Measurements from ENCODE around the gene WDFY4.

WDFY4 gene

GRCh38 chr10:48799341-48800006 is 114.8 kb downstream of the WDFY4 start:
- no peaks in the 10 kb centered on the region for H3K9me3 ChIP-seq
- H3K4me1 ChIP-seq, result no peaks in the 10 kb centered on the region
- no peaks in the 10 kb centered on the region for H3K36me3 ChIP-seq
- no peak for TF ChIP-seq CTCF (IDR thresholded peaks at IDR 0.05; ENCODE audit: low read depth, low read length)
- no peaks in the 10 kb centered on the region for H3K27me3 ChIP-seq
- DNase-seq, result no peak
- H3K4me3 ChIP-seq (ENCODE audit: low read depth, low read length), result no peak overlapping the region

- Histone ChIP-seq H3K4me3 (ENCODE audit: low read depth, low read length) (no peak overlapping the region), H3K27me3 (no peaks in the 10 kb centered on the region), H3K9me3 (no peaks in the 10 kb centered on the region), H3K4me1 (no peaks in the 10 kb centered on the region), H3K36me3 (no peaks in the 10 kb centered on the region)
- no peak for TF ChIP-seq CTCF (IDR thresholded peaks at IDR 0.05; ENCODE audit: low read depth, low read length)
- DNase-seq, result no peak
These were observed 115.5 kb downstream of the WDFY4 start for GRCh38 chr10:48800007-48800675.

GRCh38 chr10:48801001-48801421 is 116.3 kb downstream of the WDFY4 start:
- Histone ChIP-seq H3K27me3 (no peaks in the 10 kb centered on the region), H3K36me3 (no peaks in the 10 kb centered on the region), H3K4me1 (no peaks in the 10 kb centered on the region), H3K9me3 (no peaks in the 10 kb centered on the region), H3K4me3 (ENCODE audit: low read depth, low read length) (no peak overlapping the region)
- no peak for TF ChIP-seq CTCF (IDR thresholded peaks at IDR 0.05; ENCODE audit: low read depth, low read length)
- DNase-seq, result no peak

- TF ChIP-seq CTCF (IDR thresholded peaks at IDR 0.05; ENCODE audit: low read depth, low read length), result no peak
- no peaks in the 10 kb centered on the region for H3K4me1 ChIP-seq
- H3K27me3 ChIP-seq, result no peaks in the 10 kb centered on the region
- no peaks in the 10 kb centered on the region for H3K36me3 ChIP-seq
- no peak for DNase-seq
- no peaks in the 10 kb centered on the region for H3K9me3 ChIP-seq
- no peak overlapping the region for H3K4me3 ChIP-seq (ENCODE audit: low read depth, low read length)
These were observed 118.0 kb downstream of the WDFY4 start for GRCh38 chr10:48802611-48803071.

GRCh38 chr10:48803801-48804584 is 119.3 kb downstream of the WDFY4 start:
- H3K36me3 ChIP-seq, result no peaks in the 10 kb centered on the region
- H3K9me3 ChIP-seq, result no peaks in the 10 kb centered on the region
- H3K4me1 ChIP-seq, result no peaks in the 10 kb centered on the region
- no peak overlapping the region for H3K4me3 ChIP-seq (ENCODE audit: low read depth, low read length)
- TF ChIP-seq CTCF (IDR thresholded peaks at IDR 0.05; ENCODE audit: low read depth, low read length), result no peak
- DNase-seq, result no peak
- no peaks in the 10 kb centered on the region for H3K27me3 ChIP-seq
